Transverse colon (tissue), 4 donors: ENCODE data around the gene DOK1. TPM values are rescaled to one million over a fixed set of nuclear protein-coding genes. Genes with fewer than 3 reads are reported as not detected.
A peak's percentile ranks its signal among the peaks of the same experiment; 100 is the strongest.

ENCODE experiments used
- DNase-seq: peaks from one replicate; pipeline ENCODE4 v3.0.0-alpha.2; 2019
- H3K27ac ChIP-seq, 4 donors: fragments of 200-600 bp; sonication (generic); 2 replicates each; pipeline ENCODE4 v1.5.1; 2016 to 2018; ENCODE audit warnings: inconsistent platforms in 4 of 4
- H3K27me3 ChIP-seq: fragments of 200-600 bp; sonication (generic); 2 replicates; pipeline ENCODE4 v1.5.1; 2017; ENCODE audit warnings: inconsistent platforms
- H3K36me3 ChIP-seq, 4 donors: fragments of 200-600 bp; sonication (generic); 2 replicates each; pipeline ENCODE4 v1.5.1; 2017 to 2019; ENCODE audit warnings: inconsistent platforms in 4 of 4
- H3K4me1 ChIP-seq, 4 donors: fragments of 200-600 bp; sonication (generic); 2 replicates each; pipeline ENCODE4 v1.5.1; 2017 to 2020; ENCODE audit warnings: inconsistent platforms in 4 of 4
- H3K4me3 ChIP-seq, 4 donors: fragments of 200-600 bp; sonication (generic); 1 replicate in 1 of 4; 2 replicates in 3 of 4; pipeline versions ENCODE4 v1.5.1 to v1.6.1; 2017 to 2019; ENCODE audit warnings: inconsistent platforms in 4 of 4
- H3K9me3 ChIP-seq, 2 donors: fragments of 200-600 bp; sonication (generic); 2 replicates each; pipeline ENCODE4 v1.5.1; 2017 to 2019; ENCODE audit warnings: inconsistent platforms in 2 of 2
- CTCF ChIP-seq, 5 experiments: fragments of 200-600 bp in 3 of 5; fragments of 450-650 bp in 2 of 5; sonication (generic) in 3 of 5; IDR thresholded peaks; 1 replicate in 2 of 5; 2 replicates in 3 of 5; pipeline ENCODE4 v1.5.1; 2016 to 2017; ENCODE audit warnings: antibody characterized with exemption in 5 of 5, inconsistent platforms in 3 of 5, mild to moderate bottlenecking in 2 of 5, moderate library complexity in 1 of 5
- EP300 ChIP-seq: sonication (generic); formaldehyde crosslinking; IDR thresholded peaks from one replicate; pipeline ENCODE4 v1.6.1; 2017; ENCODE audit warnings: antibody characterized with exemption, low read depth
- POLR2A ChIP-seq: fragments of 450-650 bp; IDR thresholded peaks from one replicate; pipeline ENCODE4 v1.6.1; 2016; ENCODE audit warnings: antibody characterized with exemption, mild to moderate bottlenecking, moderate library complexity
- POLR2AphosphoS5 ChIP-seq, 3 donors: sonication (generic); formaldehyde crosslinking; IDR thresholded peaks; one replicate each; pipeline ENCODE4 v1.6.1; 2016; ENCODE audit warnings: antibody characterized with exemption in 3 of 3
- WGBS, 2 donors: methylation state at CpG; one replicate each; pipeline ENCODE4 v1.1.5; 2018; ENCODE audit warnings: low coverage in 1 of 2; 5-methylcytosine and 5-hydroxymethylcytosine counted together
- in situ Hi-C, 4 donors: fragments of 200-750 bp; cut with MboI; loops; one replicate each; pipeline versions ENCODE4 v1.15.0 to v1.15.1; 2017; ENCODE audit warnings: low sequenced_read_pairs in 3 of 4, low pct_ligation_motif_present in 1 of 4, low pct_unique_long_range_greater_than_20kb in 1 of 4
- intact Hi-C: fragments of 100-400 bp; cut with DNase I; formaldehyde crosslinking; loops from one replicate; pipeline ENCODE4 v1.15.1; 2023; ENCODE audit warnings: low total_unique reads
- total RNA-seq, 4 donors: library from RNA; depleted of rRNA; stranded (reverse); fragments of >200 nt; gene quantifications; one replicate each; pipeline ENCODE4 v1.1.0, GENCODE V29; 2016

Gene DOK1
- total RNA-seq, 4 donors from 2014 or later: 14.7 to 21.3 (median 20.1) TPM

GRCh38 chr2:74551942-74552913, 2.3 kb upstream of the DOK1 start:
- intact Hi-C loops: no loop called here
- H3K4me1 ChIP-seq: peaks cover 12 to 36% (median 22%) of the 10 kb centered on the region in 4 donors
- TF ChIP-seq POLR2AphosphoS5 (IDR thresholded peaks at IDR 0.05): no peak
- TF ChIP-seq POLR2A: no peak
- TF ChIP-seq EP300: no peak
- TF ChIP-seq CTCF (IDR thresholded peaks at IDR 0.05): no peak
- in situ Hi-C loops: no loop called here
- H3K27ac ChIP-seq: peak overlapping the region; percentile 83 to 91 (median 86)
- DNase-seq: no peak
- no peaks in the 10 kb centered on the region for H3K27me3 ChIP-seq
- H3K9me3 ChIP-seq: no peaks in the 10 kb centered on the region
- 64 to 67% methylated on average over 4 to 21 of the region's 21 CpGs for WGBS, 2 donors
- no peaks in the 10 kb centered on the region for H3K36me3 ChIP-seq
- H3K4me3 ChIP-seq: no peak overlapping the region

GRCh38 chr2:74552914-74553811, 1.4 kb upstream of the DOK1 start:
- Histone ChIP-seq H3K27me3 (no peaks in the 10 kb centered on the region), H3K4me3 (peak overlapping the region in 3 of 4 donors; percentile 61 to 92 (median 75)), H3K36me3 (no peaks in the 10 kb centered on the region), H3K4me1 (peaks cover 12 to 41% (median 27%) of the 10 kb centered on the region in 4 donors), H3K27ac (peak overlapping the region; percentile 83 to 91 (median 86)), H3K9me3 (no peaks in the 10 kb centered on the region)
- TF ChIP-seq CTCF (IDR thresholded peaks at IDR 0.05): no peak
- no peak for TF ChIP-seq EP300
- TF ChIP-seq POLR2AphosphoS5 (IDR thresholded peaks at IDR 0.05): no peak
- no peak for TF ChIP-seq POLR2A
- WGBS, 2 donors: 34 to 54% methylated on average over 4 to 22 of the region's 27 CpGs
- intact Hi-C loops (no loop called here), in situ Hi-C loops (no loop called here)
- DNase-seq: no peak

GRCh38 chr2:74554820-74555531, 456 bp downstream of the DOK1 start:
- TF ChIP-seq POLR2AphosphoS5 (IDR thresholded peaks at IDR 0.05) (no peak), CTCF (IDR thresholded peaks at IDR 0.05) (peak in 2 of 5 experiments; percentile 7 to 37)
- Histone ChIP-seq H3K27ac (peak overlapping the region; percentile 83 to 91 (median 86)), H3K9me3 (no peaks in the 10 kb centered on the region), H3K36me3 (no peaks in the 10 kb centered on the region), H3K4me1 (peaks cover 4 to 34% (median 19%) of the 10 kb centered on the region in 4 donors), H3K4me3 (peak overlapping the region; percentile 44 to 92 (median 68)), H3K27me3 (no peaks in the 10 kb centered on the region)
- intact Hi-C loops (no loop called here), in situ Hi-C loops (no loop called here)
- 5% methylated on average over 55 of the region's 58 CpGs; no CpG with 5 or more reads in 1 of the 2 donors for WGBS, 2 donors
- peak; percentile 64 for DNase-seq
